GM21526 (cell line): ENCODE data around the gene SLC25A48.
"Not testable (repeated sequence)": the region's sequence is repeated elsewhere in the genome, so short reads cannot be mapped to it uniquely, and the experiment has no call there.

ENCODE experiments used
- ATAC-seq: cut with Tn5 transposase; IDR thresholded peaks from one replicate; pipeline ENCODE4 v1.9.1; 2021; ENCODE audit warnings: moderate library complexity; ENCODE audit not compliant: unreplicated experiment, low FRiP score

The SLC25A48 gene

DNA sequence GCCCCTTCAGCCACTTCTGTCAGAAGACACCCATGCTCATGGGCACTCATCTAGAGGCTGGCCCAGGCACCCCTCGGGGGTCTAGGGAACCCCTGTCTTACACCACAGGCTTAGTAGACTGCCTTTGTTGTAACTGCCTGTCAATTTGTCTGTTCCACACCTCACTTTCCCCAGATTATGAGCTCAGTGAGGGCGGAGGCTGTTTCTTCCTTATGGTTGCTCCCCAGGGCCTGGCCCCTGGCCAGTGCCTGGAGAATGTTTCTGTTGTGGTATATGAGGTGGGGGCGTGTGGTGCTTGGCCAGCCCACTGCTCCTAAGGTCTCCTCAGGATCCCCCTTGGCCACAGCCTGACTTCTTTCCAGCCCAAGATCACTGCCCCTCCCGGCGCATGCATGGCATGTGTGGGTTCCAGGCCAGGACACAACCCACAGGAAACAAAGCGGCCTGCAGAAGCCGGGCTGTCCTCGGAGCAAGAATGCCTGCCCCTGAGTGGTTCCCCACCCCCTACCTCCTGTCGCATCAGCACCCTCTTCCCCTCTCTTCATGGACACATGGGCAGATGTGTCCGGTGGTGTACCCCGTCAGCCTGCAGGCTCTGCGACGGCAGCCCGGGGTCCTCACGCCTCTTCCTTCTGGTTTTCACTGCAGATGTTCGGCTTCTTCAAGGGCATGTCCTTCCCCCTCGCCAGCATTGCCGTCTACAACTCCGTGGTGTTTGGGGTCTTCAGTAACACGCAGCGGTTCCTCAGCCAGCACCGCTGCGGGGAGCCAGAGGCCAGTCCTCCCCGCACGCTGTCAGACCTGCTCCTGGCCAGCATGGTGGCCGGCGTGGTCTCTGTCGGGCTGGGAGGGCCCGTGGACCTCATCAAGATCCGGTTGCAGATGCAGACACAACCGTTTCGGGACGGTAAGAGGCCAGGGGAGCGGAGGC, 17.7 kb downstream of the SLC25A48 start:
- no peak for ATAC-seq

GRCh38 chr5:135857630-135858311, 23.3 kb downstream of the SLC25A48 start:
- ATAC-seq, result no peak

- not testable (repeated sequence) for ATAC-seq
These were observed 24.7 kb downstream of the SLC25A48 start for GRCh38 chr5:135859186-135859585.

DNA sequence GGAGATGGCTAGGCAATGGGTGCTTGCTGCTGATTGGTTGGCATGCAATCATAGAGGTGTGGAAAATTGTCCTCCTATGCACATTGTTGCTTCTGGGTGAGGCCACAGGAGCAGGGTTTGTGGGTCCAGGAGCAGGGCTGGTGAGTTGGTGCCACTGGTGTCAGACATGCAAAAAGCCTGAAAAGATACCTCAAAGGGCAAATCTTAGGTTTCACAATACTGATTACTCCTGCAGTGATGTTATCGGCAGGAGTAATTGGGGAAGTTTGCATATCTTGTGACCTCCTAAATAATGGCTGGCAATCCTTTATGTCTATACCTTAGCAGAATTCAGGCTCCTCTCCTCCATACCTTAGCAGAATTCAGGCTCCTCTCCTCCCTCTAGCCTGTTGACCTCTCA, 25.2 kb downstream of the SLC25A48 start:
- ATAC-seq, result no peak

GRCh38 chr5:135861641-135862040, 27.2 kb downstream of the SLC25A48 start:
- no peak for ATAC-seq

- ATAC-seq, result no peak
These were observed 27.6 kb downstream of the SLC25A48 start for GRCh38 chr5:135862086-135862485.

DNA sequence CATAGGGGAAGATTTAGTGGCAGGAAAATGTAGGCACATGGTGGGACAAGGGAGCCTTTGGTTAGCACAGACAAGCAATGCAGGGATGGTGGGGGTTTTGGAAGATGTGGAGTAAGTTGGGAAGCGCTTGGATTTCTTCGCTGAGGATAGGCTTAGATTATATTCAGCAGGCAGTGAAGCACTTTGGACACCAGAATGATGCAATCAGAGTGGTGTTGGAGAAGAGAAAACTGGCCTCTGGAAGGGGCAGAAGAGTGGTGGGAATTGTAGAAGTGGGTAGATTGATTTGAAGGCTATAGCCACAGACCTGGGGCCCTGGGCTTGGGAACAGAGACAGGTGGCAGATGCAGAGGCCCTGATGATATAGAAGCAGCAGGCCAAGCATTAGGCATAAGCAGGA, 28.3 kb downstream of the SLC25A48 start:
- ATAC-seq, result no peak

GRCh38 chr5:135864503-135865435, 30.3 kb downstream of the SLC25A48 start:
- no peak for ATAC-seq

DNA sequence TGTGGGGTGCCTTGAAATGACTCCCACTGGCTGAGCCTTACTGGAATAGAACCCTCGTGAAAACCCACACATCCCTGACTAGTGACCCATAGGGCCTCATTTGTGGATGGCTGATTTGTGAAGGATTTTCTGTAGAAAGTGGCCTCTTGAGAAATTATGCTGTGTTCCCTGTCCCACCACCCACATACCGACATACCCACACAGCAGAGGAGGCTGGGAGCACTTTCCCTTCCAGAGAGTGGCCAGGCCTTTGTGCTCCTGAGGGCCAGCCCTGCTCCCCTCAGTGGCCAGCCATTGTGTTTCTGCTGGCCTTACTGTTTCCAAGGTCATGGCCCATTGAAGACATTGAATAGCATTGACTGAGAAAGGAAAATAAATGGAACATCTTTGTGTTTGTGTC, 31.6 kb downstream of the SLC25A48 start:
- ATAC-seq, result no peak

GRCh38 chr5:135867599-135867998, 33.1 kb downstream of the SLC25A48 start:
- ATAC-seq, result no peak

DNA sequence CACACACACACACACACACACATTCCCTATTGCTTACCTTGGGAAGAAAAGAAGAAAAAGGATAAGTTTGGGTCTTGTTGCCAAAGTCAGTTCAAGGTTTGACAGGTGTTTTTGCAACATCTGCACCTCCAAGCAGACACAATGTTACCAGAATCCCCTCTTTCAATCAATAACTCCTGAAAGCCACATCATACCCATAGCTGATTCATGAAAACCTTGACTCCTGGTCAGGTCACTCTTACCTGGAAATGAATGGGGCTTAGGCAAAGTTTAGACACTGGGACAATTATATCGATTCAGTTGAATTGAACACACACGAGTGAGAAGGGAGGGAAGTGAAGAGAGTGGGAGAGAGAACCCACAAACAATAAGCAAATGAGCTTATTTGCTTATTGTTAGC, 34.2 kb downstream of the SLC25A48 start:
- ATAC-seq, result no peak

DNA sequence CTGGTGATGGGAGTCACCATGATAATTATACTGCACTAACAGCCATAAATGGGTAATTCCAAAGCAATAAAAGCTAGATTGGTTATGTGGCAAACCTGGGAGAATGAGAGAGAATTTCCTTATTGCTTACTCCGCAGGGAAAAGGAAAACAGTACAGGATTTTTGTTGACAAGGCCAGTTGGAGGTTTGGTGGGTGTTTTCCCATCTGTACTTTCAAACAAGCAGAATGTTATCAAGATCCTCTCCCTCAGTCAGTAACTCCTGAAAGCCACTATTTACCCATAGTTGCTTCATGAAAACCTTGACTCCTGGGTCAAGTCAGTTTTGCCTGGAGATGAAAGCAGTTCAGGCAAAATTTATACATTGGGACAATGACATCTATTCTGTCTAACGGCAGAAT, 34.8 kb downstream of the SLC25A48 start:
- no peak for ATAC-seq

DNA sequence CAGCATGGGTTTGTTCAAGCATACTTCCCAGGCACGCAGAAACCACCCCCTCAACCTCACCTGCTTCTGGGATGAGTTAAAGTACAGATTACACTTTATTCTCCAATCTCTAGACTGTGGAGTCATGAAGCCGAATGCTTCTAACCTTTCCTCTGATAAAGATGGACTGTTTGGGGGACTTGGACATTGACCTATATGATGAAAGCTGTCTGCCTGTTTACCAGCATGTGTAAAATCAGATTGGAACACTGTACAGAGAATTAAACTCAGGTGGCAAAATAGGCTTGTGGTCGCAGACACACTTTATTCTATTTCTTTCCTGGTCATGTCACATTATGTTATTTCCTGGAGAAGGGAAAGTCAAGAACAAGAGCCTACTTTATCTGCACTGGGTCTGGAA, 35.5 kb downstream of the SLC25A48 start:
- no peak for ATAC-seq

- ATAC-seq, result no peak
These were observed 36.9 kb downstream of the SLC25A48 start for GRCh38 chr5:135871268-135871915.

DNA sequence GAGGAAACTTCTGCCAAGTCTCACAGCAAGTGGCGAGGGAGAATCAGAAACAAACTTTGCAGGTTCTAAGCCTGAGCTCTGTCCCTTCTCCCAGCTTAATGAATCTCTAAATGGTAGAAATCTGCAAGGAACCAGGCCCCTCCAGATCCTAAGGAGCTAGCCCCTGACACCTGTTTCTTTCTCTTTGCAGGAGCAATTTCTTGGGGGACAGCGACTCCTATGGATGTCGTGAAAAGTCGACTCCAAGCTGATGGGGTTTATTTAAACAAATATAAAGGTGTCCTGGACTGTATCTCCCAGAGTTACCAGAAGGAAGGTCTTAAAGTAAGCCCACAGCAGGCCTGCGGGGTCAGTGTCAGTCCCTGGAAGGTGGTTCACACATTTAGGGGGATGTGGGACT, 39.4 kb downstream of the SLC25A48 start:
- ATAC-seq, result no peak

GRCh38 chr5:135874461-135874860, 40.0 kb downstream of the SLC25A48 start:
- no peak for ATAC-seq

- ATAC-seq, result no peak
These were observed 41.1 kb downstream of the SLC25A48 start for GRCh38 chr5:135875567-135875966.

DNA sequence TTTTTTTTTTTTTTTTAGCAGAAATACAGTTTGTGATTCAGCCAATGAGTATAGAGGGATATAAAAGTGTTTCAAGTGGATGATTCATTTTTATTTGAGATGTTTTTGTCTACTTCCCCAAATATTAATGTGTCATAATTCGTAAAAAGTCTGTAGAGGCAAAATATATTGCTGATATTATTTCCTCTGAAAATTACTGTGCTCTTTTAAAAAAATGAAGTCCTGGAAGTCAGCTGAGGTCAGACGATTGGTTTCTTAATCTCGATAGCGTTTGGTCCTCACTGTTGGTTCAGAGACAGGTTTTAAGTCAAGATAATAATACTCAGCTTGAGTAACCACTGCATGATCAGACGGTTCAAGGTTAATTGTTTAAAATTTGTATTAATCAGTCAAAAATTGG, 41.7 kb downstream of the SLC25A48 start:
- no peak for ATAC-seq

- no peak for ATAC-seq
These were observed 43.2 kb downstream of the SLC25A48 start for GRCh38 chr5:135877570-135878155.

DNA sequence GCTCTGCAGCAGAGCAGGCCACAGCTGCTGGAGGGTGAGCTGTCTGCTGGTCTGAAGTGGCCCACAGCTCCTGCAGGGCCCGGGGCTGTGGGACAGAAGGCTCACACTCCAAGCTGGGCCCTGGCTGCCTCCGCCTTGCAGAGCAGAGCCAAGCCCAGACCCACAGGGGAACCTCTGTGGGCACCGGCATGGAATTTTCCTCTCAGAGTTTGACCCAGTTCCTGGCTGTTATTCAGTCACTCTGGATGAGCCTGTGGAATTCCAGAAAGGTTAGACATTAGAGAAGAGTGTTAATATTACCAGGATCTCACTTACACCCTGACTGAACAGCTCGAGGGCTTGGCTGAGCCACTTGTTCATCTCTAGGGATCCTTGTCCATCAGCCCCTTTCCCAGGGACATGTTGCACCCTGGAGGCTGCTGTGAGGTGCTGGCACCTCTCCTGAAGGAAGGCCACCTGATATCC, 43.7 kb downstream of the SLC25A48 start:
- ATAC-seq, result no peak
